GM23338 (cell line): ENCODE data around the gene ST7L. TPM values are rescaled to one million over a fixed set of nuclear protein-coding genes. Genes with fewer than 3 reads are reported as not detected.

Experiments
- ATAC-seq: fragments of 200-7000 bp; cut with Tn5 transposase; 3 replicates; pipeline ENCODE4 v1.9.1; 2020
- DNase-seq: peaks from one replicate; pipeline ENCODE4 v3.0.0-alpha.2; 2015; ENCODE audit warnings: low spot score
- H2AFZ ChIP-seq: fragments of 200-600 bp; sonication (generic); 2 replicates; pipeline ENCODE4 v1.8.0; 2016; ENCODE audit warnings: antibody characterized with exemption, mild to moderate bottlenecking, moderate library complexity
- H3F3A ChIP-seq: fragments of 200-600 bp; sonication (generic); replicated peaks from 2 replicates; pipeline ENCODE4 v1.8.0; 2017; ENCODE audit warnings: antibody characterized with exemption, mixed run types, low read depth
- H3K27ac ChIP-seq: fragments of 200-600 bp; sonication (generic); 2 replicates; pipeline ENCODE4 v1.6.1; 2016; ENCODE audit warnings: low read depth
- H3K27me3 ChIP-seq: fragments of 200-600 bp; sonication (generic); 2 replicates; pipeline ENCODE4 v1.8.0; 2016; ENCODE audit warnings: mild to moderate bottlenecking, mixed run types, moderate library complexity; ENCODE audit not compliant: insufficient read depth
- H3K36me3 ChIP-seq: fragments of 200-600 bp; sonication (generic); 2 replicates; pipeline ENCODE4 v1.8.0; 2016; ENCODE audit warnings: mild to moderate bottlenecking; ENCODE audit not compliant: insufficient read depth
- H3K4me1 ChIP-seq: fragments of 200-600 bp; sonication (generic); 2 replicates; pipeline ENCODE4 v1.8.0; 2016; ENCODE audit warnings: mild to moderate bottlenecking, moderate library complexity; ENCODE audit not compliant: insufficient read depth
- H3K4me2 ChIP-seq: fragments of 200-600 bp; sonication (generic); 2 replicates; pipeline ENCODE4 v1.7.1; 2017; ENCODE audit warnings: mixed run types
- H3K4me3 ChIP-seq: fragments of 200-600 bp; sonication (generic); 2 replicates; pipeline ENCODE4 v1.6.1; 2016; ENCODE audit warnings: mixed run types
- H3K79me2 ChIP-seq: fragments of 200-600 bp; sonication (generic); replicated peaks from 2 replicates; pipeline ENCODE4 v1.8.0; 2017; ENCODE audit warnings: mild to moderate bottlenecking; ENCODE audit not compliant: insufficient read depth
- H3K9me2 ChIP-seq: fragments of 200-600 bp; sonication (generic); 2 replicates; pipeline ENCODE4 v1.8.0; 2017; ENCODE audit not compliant: insufficient read depth
- H4K20me1 ChIP-seq: fragments of 200-600 bp; sonication (generic); replicated peaks from 2 replicates; pipeline ENCODE4 v1.8.0; 2017; ENCODE audit warnings: mild to moderate bottlenecking; ENCODE audit not compliant: insufficient read depth
- H3K27ac Mint-ChIP-seq: 2 replicates; pipeline ENCODE4 v1.8.0; 2020; ENCODE audit warnings: inconsistent platforms, mild to moderate bottlenecking, moderate library complexity, mixed read lengths
- H3K27me3 Mint-ChIP-seq: 3 replicates; pipeline ENCODE4 v1.8.0; 2022; ENCODE audit warnings: low read depth, mild to moderate bottlenecking, moderate library complexity, mixed read lengths, inconsistent platforms; ENCODE audit not compliant: insufficient read depth, poor library complexity
- H3K36me3 Mint-ChIP-seq: 3 replicates; pipeline ENCODE4 v1.8.0; 2021; ENCODE audit warnings: low read depth, mild to moderate bottlenecking, inconsistent platforms, moderate library complexity, mixed read lengths
- H3K4me1 Mint-ChIP-seq: 3 replicates; pipeline ENCODE4 v1.8.0; 2020; ENCODE audit warnings: mild to moderate bottlenecking, inconsistent platforms, mixed read lengths
- H3K4me3 Mint-ChIP-seq: 3 replicates; pipeline ENCODE4 v1.8.0; 2021; ENCODE audit warnings: moderate library complexity, mild to moderate bottlenecking, inconsistent platforms, mixed read lengths
- H3K9me3 Mint-ChIP-seq: 3 replicates; pipeline ENCODE4 v1.8.0; 2020; ENCODE audit warnings: moderate library complexity, mild to moderate bottlenecking, inconsistent platforms, mixed read lengths
- CREB1 ChIP-seq: fragments of 250-450 bp; sonication (Bioruptor Pico); IDR thresholded peaks from 2 replicates; pipeline ENCODE4 v1.5.0; 2020; ENCODE audit warnings: low read depth, mild to moderate bottlenecking, moderate library complexity
- CTCF ChIP-seq, 2 experiments: fragments of 200-600 bp in 1 of 2; sonication (generic) in 1 of 2; conservative IDR thresholded peaks; 2 replicates each; pipeline versions ENCODE4 v1.5.1 to v1.6.1; 2016 to 2017; ENCODE audit warnings: antibody characterized with exemption in 2 of 2, low read depth in 2 of 2, mild to moderate bottlenecking in 2 of 2, moderate library complexity in 1 of 2
- JUNB ChIP-seq: IDR thresholded peaks from one replicate; pipeline ENCODE4 v1.6.1; 2016; ENCODE audit warnings: antibody characterized with exemption; ENCODE audit not compliant: unreplicated experiment
- NANOG ChIP-seq: IDR thresholded peaks from 2 replicates; pipeline ENCODE4 v1.6.1; 2016; ENCODE audit warnings: antibody characterized with exemption, borderline replicate concordance
- REST ChIP-seq: IDR thresholded peaks from one replicate; pipeline ENCODE4 v1.6.1; 2018; ENCODE audit warnings: antibody characterized with exemption; ENCODE audit not compliant: unreplicated experiment
- STAT1 ChIP-seq: IDR thresholded peaks from one replicate; pipeline ENCODE4 v1.6.1; 2016; ENCODE audit warnings: antibody characterized with exemption; ENCODE audit not compliant: unreplicated experiment
- ZNF114 ChIP-seq: fragments of 250-450 bp; sonication (Bioruptor Pico); IDR thresholded peaks from 2 replicates; pipeline ENCODE4 v1.5.0; 2020; ENCODE audit warnings: mild to moderate bottlenecking, moderate library complexity
- polyA plus RNA-seq: library from polyadenylated mRNA; unstranded; fragments of >200 nt; fragmentation: Nextera tagmentation; extraction: Ambion mirVana; gene quantifications from 2 replicates; pipeline ENCODE4 v1.2.1, GENCODE V29; 2016
- total RNA-seq: library from RNA; depleted of rRNA; stranded (reverse); fragments of >200 nt; shearing (Covaris generic); gene quantifications from 2 replicates; pipeline ENCODE4 v1.2.3, GENCODE V29; 2014
- TF ChIP-seq, protein P1 (sequence below): fragments of 250-450 bp; sonication (Bioruptor Pico); IDR thresholded peaks from 2 replicates; pipeline ENCODE4 v1.5.0; 2020; ENCODE audit warnings: mild to moderate bottlenecking, moderate library complexity

The ST7L gene
- total and polyA plus RNA-seq, 2 experiments from 2014 or later = 18.2 to 21.0 TPM

DNA sequence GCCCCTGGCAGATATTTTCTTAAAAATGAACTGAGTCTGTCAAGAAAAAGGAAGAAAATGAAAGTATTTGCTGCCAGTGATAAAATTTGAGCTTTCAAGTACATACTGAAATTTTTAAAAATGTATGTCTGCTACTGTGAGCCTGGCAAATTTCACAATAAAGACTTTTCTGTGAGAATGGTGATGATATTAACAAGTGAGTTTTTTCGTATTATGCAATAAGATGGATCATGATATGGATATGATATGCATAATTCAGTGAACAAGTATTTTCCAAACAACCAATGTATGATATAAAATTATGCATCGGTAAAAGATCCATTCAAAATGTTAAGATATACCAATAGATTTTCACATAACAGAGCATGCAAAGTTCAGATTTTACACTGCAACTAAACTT lies 15.9 kb downstream of the ST7L start:
- H3K27me3 Mint-ChIP-seq = peaks cover 4% of the 10 kb centered on the region
- DNase-seq (no peak), ATAC-seq (no peak)
- Histone ChIP-seq H3K4me2 (no peak overlapping the region), H3F3A (0 out of 2 replicates have a peak, but pooled peaks cover 4% of the 10 kb centered on the region), H3K27ac (no peak overlapping the region), H3K36me3 (peaks cover 19% of the 10 kb centered on the region; the same call in 1 of the 2 replicates), H3K4me3 (no peak overlapping the region), H3K27me3 (no peaks in the 10 kb centered on the region), H3K4me1 (no peaks in the 10 kb centered on the region), H2AFZ (no peak overlapping the region), H3K79me2 (no peaks in the 10 kb centered on the region), H3K9me2 (no peaks in the 10 kb centered on the region), H4K20me1 (peaks cover 13% of the 10 kb centered on the region)
- no peak overlapping the region for H3K4me3 Mint-ChIP-seq
- H3K27ac Mint-ChIP-seq = no peak overlapping the region
- TF ChIP-seq STAT1 = no peak
- TF ChIP-seq CREB1 (CRISPR knock-in tag) = no peak
- no peak for TF ChIP-seq ZNF114 (CRISPR knock-in tag)
- TF ChIP-seq NANOG = no peak
- TF ChIP-seq REST = no peak
- no peak for TF ChIP-seq CTCF (conservative IDR thresholded peaks at IDR 0.05; ENCODE audit: low read depth in 2 of 2)
- TF ChIP-seq, protein P1, sequence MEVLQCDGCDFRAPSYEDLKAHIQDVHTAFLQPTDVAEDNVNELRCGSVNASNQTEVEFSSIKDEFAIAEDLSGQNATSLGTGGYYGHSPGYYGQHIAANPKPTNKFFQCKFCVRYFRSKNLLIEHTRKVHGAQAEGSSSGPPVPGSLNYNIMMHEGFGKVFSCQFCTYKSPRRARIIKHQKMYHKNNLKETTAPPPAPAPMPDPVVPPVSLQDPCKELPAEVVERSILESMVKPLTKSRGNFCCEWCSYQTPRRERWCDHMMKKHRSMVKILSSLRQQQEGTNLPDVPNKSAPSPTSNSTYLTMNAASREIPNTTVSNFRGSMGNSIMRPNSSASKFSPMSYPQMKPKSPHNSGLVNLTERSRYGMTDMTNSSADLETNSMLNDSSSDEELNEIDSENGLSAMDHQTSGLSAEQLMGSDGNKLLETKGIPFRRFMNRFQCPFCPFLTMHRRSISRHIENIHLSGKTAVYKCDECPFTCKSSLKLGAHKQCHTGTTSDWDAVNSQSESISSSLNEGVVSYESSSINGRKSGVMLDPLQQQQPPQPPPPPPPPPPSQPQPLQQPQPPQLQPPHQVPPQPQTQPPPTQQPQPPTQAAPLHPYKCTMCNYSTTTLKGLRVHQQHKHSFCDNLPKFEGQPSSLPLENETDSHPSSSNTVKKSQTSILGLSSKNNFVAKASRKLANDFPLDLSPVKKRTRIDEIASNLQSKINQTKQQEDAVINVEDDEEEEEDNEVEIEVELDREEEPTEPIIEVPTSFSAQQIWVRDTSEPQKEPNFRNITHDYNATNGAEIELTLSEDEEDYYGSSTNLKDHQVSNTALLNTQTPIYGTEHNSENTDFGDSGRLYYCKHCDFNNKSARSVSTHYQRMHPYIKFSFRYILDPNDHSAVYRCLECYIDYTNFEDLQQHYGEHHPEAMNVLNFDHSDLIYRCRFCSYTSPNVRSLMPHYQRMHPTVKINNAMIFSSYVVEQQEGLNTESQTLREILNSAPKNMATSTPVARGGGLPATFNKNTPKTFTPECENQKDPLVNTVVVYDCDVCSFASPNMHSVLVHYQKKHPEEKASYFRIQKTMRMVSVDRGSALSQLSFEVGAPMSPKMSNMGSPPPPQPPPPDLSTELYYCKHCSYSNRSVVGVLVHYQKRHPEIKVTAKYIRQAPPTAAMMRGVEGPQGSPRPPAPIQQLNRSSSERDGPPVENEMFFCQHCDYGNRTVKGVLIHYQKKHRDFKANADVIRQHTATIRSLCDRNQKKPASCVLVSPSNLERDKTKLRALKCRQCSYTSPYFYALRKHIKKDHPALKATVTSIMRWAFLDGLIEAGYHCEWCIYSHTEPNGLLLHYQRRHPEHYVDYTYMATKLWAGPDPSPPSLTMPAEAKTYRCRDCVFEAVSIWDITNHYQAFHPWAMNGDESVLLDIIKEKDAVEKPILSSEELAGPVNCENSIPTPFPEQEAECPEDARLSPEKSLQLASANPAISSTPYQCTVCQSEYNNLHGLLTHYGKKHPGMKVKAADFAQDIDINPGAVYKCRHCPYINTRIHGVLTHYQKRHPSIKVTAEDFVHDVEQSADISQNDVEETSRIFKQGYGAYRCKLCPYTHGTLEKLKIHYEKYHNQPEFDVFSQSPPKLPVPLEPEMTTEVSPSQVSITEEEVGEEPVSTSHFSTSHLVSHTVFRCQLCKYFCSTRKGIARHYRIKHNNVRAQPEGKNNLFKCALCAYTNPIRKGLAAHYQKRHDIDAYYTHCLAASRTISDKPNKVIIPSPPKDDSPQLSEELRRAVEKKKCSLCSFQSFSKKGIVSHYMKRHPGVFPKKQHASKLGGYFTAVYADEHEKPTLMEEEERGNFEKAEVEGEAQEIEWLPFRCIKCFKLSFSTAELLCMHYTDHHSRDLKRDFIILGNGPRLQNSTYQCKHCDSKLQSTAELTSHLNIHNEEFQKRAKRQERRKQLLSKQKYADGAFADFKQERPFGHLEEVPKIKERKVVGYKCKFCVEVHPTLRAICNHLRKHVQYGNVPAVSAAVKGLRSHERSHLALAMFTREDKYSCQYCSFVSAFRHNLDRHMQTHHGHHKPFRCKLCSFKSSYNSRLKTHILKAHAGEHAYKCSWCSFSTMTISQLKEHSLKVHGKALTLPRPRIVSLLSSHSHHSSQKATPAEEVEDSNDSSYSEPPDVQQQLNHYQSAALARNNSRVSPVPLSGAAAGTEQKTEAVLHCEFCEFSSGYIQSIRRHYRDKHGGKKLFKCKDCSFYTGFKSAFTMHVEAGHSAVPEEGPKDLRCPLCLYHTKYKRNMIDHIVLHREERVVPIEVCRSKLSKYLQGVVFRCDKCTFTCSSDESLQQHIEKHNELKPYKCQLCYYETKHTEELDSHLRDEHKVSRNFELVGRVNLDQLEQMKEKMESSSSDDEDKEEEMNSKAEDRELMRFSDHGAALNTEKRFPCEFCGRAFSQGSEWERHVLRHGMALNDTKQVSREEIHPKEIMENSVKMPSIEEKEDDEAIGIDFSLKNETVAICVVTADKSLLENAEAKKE (CRISPR knock-in tag) = no peak
- no peak for TF ChIP-seq JUNB
- H3K36me3 Mint-ChIP-seq = peaks cover 26% of the 10 kb centered on the region
- H3K4me1 Mint-ChIP-seq = no peaks in the 10 kb centered on the region
- H3K9me3 Mint-ChIP-seq = no peaks in the 10 kb centered on the region
